ENCODE measurements around the gene LYVE1.

Gene LYVE1

DNA sequence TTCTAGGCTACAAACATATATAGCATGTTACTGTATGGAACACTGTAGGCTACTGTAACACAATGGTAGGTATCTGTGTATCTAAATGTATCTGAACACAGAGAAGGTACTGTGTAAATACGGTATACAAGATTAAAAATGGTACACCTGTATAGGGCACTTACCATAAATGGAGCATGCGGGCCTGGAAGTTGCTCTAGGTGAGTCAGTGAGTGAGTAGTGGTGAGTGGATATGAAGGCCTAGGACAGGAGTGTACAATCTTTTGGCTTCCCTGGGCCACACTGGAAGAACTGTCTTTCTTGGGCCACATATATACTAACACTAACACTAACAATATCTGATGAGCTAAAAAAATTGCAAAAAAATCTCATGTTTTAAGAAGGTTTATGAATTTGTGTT lies 48.8 kb downstream of the LYVE1 start:
- no peak for DNase-seq

DNA sequence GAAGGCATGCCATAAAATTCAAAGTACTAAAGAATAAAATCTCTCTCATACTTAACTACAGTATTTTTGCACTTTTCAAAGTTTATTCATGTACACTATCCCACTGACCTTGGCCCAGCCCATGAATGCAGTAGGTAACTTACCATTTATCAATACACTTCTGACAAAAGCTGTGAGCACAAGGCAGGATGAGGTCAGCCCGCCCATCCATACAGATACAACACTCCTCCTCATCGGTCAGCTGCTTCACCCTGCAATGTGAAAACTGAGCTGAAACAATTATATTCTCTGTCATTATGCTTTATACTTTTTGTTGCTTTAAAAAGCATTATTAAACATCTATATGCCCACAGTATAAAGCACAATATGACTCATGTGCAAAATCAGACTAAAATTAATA lies 49.6 kb downstream of the LYVE1 start:
- DNase-seq: no peak

DNA sequence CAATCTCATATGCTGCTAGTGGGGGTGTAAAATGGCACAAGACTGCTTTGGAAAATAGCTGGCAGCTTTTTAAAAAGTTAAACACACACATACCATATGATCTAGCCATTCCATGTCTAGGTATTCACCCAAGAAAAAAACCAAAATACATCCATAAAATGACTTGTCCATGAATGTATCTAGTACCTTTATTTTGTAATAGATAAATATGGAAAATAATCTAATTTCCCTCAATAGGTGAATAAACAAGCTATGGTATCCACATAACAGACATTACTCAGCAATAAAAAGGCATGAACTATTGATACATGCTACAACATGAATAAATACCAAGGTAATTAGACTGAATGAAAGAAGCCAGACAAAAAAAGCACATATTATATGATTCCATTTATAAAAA lies 50.3 kb downstream of the LYVE1 start:
- DNase-seq: no peak

DNA sequence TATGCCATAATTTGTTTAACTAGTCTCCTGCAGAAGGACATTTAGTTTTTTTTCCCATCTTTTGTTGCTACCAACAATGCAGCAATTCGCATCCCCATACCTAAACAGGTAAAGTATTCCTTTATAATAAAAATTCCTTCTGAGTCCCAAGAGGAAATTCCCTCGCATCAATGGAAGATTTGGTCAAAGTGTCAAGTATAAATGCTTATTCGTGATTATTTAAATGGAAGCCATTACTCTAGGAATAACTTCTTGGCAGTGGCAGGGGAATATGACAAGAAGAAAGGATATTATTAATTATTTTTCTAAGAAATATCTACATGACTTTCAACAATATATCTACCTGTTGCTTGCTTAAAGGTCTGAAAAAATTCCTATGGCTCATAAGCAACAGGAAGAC lies 53.0 kb downstream of the LYVE1 start:
- no peak for DNase-seq

DNA sequence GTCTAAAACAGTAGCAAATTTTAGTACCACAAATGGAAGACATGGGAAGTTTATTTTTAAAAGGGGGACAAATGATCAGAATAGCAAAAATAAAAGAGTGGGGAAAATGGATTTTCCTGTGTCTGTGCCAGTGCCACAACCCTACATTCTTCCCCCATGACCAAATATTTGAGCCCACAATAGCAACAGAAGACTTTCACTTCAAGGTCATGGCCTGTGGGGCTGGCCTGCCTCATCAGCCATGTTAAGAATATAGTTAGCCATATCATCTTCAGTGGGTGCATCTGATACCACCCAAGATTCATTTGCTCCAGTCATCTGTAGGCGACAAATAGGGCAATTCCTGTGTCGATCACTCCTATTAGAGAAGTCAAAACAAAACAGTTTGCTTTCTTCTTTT lies 53.8 kb downstream of the LYVE1 start:
- DNase-seq: no peak

DNA sequence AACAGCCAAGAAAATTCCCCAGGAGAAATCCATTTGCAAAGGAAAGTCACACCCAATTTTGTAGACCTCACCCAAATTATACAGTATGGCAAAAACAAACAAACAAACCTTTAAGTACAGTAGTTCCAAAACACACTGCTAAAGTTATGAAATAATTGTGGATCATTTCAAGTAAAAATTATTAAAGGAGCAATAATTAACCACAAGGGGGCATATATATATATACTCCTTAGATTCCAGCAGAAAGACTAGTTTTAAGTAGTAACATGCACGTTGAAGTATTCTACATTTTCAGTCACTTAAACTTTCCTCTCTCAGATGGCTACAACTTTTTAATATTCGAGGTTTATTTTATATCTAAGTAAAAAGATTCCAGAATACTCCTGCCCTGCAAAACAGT lies 54.3 kb downstream of the LYVE1 start:
- no peak for DNase-seq

DNA sequence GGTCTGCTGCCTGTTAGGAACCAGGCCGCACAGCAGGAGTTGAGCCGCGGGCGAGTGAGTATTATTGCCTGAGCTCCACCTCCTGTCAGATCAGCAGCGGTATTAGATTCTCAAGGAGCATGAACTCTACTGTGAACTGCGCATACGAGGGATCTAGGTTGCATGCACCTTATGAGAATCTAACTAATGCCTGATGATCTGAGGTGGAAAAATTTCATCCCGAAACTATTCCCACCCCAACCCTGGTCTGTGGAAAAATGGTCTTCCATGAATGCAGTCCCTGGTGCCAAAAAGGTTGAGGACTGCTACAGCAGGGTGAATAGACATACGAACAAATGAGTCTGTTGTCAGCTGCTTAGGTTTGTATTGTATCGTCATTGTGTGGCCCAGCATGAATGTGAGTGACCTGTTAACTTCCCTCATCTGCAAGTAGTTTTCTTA lies 57.3 kb downstream of the LYVE1 start:
- DNase-seq: no peak

Measured in NCI-H774 (cell line).